ENCODE measurements around the gene CINP.

CINP gene

DNA sequence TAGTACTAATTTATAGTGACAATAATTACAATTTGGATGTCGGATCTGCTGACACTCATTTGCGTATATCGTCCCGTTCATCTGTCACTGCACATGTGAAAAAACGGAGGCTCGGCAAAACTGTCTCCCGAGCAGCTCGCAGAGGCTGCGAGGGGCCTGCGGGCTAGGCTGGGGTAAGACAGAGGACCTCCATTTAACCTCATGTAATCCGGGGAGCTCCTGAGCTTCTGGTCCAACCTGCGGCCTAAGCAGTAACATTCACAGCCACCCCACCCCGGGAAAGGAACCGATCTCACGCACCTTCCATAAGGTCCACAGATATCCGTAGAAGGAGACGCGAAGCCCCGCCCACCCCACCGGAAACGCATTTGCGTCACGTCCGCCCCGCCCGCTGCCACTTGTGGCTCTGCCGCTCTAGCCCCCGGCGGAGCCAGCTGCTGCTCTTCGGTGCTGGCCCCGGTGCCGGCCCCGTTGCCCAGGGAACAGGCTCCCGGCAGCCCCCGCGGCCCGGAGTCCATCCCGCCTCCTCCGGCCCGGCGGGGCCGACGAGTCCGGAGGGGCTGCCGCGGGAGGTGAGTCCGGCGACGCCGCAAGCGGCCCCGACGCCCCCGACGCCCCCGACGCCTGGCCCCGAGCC, at the start of gene CINP, which contains the start of gene TECPR2:
Gene CINP, minus strand, starts transcription at position 346 of the 637 bp plus-strand sequence. Its CDS starts 39 bp downstream, at position 307.
Gene TECPR2, plus strand, starts transcription at position 397 of the 637 bp plus-strand sequence. CDS start 13,781 bp downstream, outside the sequence.
- peak; percentile 93 to 97 for DNase-seq (ENCODE audit: low read depth in 2 of 2)

DNA sequence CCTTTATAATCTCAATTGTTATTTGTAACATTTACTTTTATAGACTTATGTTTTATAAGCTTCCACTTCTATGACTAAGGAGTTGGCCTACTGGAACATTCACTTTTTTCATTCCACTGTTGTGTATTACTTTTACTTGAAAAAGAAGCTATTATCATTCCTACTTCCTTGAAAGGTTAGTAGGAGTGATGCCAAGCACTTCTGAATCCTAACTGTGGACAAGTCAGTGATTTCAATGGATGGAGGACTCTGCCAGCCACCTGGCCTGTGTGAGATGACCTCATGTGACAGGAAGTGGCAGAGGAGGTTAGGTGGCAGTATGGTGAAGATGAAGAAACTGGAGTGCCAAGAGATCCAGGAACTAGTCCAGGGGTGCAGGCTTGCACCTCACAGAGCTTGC, 46.0 kb upstream of the CINP start:
- DNase-seq (ENCODE audit: low read depth in 2 of 2): no peak

DNA sequence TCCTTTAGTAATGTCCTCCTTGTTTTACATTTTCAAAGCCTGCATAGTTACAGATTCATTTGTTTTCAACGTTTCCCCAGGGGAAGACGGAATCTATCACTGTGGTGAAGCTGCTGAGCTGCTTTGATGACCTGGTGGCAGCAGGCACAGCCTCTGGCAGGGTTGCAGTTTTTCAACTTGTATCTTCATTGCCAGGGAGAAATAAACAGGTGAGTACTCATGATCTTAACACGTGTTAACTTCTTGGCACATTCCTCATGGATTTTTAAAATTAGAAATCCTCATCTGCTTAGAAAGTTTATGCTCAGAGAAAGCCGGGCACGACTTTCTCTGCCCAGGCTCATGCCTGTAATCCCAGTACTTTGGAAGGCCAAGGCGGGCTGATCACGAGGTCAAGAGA, 44.6 kb upstream of the CINP start:
- no peak for DNase-seq (ENCODE audit: low read depth in 2 of 2)

DNA sequence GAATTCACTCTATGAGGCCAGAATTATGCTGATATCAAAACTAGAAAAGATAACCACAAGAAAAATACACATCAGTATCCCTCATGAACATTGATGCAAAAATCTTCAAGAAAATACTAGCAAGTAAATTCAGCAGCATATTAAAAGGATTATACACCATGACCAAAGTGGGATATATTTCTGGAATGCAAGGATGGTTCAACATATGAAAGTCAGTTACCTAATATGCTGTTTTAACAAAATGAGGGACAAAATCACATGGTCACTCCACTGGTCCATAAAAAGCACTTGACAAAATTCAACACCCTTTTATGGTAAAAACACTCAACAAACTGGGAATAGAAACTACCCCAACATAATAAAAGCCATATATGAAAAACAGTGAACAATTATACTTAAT, 40.3 kb upstream of the CINP start:
- no peak for DNase-seq (ENCODE audit: low read depth in 2 of 2)

DNA sequence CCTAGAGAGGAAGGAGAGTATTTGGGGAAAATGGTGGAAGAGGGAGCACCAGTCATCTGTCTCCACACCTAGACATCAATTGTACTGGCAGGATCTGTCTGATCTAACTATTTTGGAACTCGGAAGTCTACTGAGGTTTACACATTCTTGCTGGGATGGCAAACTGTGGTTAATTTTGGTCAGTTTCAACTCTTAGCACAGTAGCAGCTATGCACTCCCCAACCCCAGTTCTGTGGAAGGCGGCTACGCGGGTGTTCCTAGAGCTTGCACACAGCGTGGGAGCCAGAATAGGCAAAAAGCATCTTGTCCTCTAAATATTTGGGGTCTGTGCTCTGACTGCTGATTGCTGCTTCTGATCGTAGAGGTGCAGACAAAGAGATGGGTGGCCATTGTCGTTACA, 33.8 kb upstream of the CINP start:
- no peak for DNase-seq (ENCODE audit: low read depth in 2 of 2)

DNA sequence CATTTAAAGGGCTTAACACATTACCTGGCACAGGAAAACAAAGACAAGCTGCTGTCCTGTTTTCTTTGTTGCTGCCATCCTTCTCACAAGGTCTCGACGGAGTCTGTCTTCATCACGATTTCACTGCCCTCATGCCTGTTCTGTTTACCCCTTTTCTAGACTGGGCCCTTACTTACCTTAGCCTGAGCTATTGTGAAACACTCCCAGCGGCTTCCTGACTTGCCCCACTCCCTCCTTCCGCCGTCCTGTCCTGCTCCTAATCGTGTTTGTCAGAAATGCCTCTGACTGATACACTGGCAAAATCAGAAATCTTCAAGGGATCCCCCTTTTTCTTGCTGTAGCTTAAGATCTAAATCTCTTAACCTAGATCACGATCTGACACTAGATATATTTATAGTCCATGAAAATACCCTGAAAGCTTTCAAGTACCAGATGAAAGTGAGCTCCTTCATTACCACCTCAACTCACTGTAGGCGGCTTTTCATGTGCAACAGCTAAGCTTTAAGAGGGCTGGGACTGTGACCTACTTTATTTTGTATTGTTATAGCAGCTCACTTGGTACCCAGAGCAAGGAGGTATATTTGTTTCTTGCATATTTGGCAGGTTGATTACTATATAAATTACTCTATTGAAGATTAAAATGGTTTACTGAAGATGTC, 32.2 kb upstream of the CINP start:
- DNase-seq (ENCODE audit: low read depth in 2 of 2): no peak

DNA sequence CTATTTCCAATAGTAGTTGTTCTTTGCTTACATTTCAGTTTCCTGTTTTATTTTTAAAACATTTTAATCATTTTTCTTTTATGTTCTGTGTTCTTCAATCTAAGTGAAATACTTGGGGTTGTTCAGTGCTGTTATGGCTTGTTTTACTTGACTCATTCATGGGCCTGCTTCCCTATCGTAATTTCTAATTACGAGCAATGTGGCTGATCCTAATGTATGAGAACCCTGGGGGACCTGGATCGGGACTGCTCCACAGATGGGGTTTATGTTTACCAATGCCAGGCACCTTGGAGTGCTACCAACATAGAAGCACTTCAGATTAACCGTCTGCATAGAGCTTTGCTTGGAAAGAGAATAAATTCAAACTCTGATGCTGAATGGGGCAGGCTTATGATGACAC, 29.8 kb upstream of the CINP start:
- no peak for DNase-seq (ENCODE audit: low read depth in 2 of 2)

DNA sequence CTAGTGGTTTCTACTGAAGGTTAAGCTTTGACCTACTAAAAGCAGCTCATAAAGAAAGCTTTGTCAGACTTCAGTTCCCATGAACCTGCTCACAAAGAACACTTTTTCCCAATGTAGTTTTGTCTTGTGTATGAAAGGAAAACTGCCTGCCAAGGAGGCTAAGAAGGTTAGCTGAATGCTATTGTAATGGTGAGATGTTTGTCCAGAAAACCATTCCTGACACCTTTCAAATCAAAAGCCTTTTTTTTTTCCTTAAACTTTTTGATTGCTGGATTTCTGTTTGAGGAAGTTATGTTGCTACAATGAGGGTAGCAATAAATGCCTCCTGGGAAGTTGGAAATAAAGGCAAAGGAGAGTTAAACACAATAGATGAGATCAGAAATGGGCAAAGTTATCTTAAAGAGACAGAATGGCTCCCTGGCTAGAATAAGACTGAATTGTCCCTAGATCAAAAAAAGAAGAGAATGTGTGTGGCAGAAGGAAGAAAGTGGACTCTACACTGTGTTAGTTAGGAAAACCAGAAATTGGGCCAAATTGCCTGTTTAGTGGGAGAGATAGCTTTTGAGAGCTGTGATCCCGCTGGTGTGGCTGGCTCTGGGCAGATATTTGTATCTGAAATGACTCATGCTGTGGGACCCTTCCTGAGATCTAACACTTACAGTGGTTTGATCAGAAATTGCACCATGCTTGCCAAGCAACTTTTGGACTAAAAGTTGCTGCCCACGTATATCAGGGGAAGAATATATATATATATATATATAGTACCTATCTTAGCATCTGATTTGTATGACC, 27.6 kb upstream of the CINP start:
- DNase-seq (ENCODE audit: low read depth in 2 of 2): no peak

DNA sequence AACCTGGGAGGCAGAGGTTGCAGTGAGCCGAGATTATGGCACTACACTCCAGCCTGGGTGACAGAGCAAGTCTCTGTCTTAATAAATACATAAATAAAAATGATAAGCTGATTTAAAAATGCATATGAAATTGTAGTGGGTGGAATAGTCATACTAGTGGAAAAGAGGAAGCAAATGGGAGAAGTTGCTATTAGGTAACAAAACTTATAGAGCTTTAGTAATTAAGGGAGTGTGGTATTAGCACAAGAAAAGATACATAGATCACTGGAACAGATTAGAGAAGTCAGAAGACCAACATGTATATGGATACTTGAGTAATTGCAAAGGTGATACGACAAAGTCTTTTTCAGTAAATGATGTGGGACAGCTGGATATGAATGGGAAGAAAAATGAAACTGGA, 26.6 kb upstream of the CINP start:
- DNase-seq (ENCODE audit: low read depth in 2 of 2): no peak

DNA sequence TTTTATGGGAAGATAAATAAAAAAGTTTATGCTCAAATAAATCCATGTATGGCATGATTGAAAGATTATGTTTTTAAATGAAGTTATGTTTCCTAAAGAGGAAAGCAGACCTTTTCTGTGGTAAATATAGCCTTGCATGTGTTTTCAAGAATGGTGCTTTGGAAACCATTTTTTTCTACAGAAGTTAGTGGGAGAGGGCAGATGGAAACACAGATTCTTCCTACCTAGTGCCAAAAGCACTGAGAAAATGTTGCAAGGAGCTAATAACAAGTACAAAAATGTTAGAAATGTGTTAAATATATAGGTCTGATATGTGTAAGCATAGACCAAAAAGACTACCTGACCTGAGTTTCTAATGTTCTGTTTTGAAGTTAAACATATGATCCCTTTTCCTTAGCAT, 24.4 kb upstream of the CINP start:
- DNase-seq (ENCODE audit: low read depth in 2 of 2): no peak

DNA sequence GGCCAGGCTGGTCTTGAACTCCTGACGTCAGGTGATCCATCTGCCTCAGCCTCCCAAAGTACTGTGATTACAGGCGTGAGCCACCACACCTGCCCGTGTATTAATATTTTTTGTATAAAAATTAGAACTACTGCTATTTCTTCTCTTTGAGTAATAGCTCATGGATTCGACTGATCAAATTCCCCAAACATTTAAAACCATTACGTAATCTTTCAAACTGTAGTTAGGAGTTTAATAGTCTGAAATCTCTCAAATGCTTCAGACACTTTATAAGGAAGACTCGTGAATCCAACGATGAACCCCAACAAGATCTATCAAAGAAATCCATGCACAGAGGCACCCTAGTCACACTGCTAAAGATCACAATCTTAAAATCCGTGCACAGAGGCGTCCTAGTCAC, 16.1 kb upstream of the CINP start:
- DNase-seq (ENCODE audit: low read depth in 2 of 2): no peak

DNA sequence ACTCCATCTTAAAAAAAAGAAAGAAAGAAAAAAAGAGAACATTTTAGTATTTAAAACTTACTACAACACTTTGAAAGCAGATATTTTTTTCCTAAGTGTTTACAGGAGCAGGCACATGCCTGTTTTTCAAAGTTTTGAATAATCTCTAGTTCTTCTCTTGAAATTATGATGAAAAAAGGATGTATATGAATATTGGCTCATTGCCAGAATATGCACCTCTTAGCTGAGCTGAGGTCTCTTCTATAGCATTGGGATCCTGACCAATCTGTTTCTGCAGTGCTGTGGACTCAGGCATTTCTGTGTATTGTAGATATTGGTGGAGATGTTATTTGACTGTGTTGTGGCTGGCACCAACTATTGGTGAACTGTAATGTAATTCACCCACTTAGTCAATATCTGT, 15.0 kb upstream of the CINP start:
- no peak for DNase-seq (ENCODE audit: low read depth in 2 of 2)

DNA sequence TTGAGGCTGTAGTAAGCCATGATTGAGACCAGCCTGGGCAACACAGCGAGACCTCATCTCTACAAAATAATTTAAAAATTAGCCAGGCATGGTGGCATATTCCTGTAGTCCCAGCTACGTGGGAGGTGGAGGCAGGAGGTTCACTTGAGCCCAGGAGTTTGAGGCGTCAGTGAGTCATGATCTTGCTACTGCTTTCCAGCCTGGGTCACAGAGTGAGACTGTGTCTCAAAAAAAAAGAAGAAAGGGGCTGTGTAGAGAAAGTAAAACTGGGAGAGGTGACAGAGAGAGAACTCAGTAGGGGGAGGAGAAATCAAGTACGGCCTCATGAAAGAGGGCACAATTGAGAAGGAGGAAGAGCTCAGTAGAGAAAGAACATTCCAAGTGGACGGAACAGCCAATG, 12.4 kb upstream of the CINP start:
- no peak for DNase-seq (ENCODE audit: low read depth in 2 of 2)

DNA sequence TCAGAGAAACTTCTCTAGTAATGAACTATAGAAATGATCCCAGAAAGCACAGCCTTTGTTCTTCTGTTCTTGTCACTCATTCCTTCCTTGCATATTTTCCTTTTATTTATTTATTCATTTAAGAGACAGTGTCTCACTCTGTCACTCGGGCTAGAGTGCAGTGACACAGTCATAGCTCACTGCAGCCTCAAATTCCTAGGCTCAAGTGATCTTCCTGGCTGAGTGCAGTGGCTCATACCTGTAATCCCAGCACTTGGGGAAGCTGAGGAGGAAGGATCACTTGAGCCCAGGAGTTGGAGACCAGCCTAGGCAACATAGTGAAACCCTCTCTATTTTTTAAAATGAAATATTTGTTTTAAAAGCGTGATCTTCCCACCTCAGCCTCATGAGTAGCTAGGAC, 11.6 kb upstream of the CINP start:
- DNase-seq (ENCODE audit: low read depth in 2 of 2): no peak

DNA sequence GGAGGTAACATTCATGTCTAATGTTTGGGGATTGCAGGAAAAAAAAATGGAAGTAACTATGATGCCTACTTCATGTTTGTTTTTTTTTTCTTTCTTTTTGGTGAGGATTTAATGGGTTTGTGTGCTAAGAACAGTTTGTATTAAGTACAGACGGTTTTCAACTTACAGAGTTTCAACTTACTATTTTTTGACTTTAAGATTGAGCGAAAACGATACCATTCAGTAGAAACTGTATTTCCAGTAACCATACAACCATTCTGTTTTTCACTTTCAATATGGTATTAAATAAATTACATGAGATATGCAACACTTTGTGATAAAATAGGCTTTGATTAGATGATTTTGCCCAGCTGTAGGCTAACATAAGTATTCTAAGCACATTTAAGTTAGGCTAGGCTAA, 10.4 kb upstream of the CINP start:
- no peak for DNase-seq (ENCODE audit: low read depth in 2 of 2)

DNA sequence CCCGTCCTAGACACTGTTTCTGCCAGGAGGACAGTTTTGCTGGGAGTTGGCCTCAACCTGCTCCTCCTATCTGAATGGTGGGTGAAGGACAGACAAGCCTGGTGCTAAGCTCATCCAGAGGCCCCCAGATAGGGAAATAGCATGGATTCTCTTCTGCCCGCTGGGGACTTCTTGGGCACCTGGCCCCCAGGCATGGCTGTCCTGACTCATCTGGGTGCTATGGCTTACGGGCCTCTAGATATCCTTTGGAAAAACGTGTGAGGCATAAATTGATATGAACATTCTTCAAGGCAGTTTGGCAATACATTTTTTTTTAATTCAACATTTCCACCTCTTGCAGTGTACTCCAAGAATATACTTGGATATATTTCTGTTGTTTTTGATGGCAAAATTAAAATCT, 8.7 kb upstream of the CINP start:
- DNase-seq (ENCODE audit: low read depth in 2 of 2): no peak

DNA sequence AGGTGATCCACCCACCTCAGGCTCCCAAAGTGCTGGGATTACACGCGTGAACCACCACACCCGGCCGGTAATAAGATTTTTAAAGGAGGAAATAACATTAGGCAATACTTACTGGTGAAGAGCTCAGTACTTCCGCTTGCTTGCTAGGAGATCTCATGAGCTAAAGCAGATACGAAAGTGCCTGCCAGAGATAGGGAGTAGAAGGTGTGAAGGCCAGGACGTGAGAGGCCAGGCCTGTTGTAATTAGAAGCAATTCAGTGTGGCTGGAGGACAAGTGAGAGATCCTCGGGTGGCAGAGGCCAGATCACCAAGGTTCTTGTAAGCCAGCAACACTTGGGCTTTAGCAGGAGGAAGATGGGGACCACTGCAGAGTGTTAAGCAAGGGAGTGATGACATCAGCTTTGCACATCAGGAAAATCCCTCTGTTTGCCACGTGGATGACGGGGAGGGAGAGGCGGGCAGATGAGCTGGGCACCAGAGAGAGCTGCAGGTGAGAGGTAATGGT, 7.7 kb upstream of the CINP start:
- DNase-seq (ENCODE audit: low read depth in 2 of 2): no peak

DNA sequence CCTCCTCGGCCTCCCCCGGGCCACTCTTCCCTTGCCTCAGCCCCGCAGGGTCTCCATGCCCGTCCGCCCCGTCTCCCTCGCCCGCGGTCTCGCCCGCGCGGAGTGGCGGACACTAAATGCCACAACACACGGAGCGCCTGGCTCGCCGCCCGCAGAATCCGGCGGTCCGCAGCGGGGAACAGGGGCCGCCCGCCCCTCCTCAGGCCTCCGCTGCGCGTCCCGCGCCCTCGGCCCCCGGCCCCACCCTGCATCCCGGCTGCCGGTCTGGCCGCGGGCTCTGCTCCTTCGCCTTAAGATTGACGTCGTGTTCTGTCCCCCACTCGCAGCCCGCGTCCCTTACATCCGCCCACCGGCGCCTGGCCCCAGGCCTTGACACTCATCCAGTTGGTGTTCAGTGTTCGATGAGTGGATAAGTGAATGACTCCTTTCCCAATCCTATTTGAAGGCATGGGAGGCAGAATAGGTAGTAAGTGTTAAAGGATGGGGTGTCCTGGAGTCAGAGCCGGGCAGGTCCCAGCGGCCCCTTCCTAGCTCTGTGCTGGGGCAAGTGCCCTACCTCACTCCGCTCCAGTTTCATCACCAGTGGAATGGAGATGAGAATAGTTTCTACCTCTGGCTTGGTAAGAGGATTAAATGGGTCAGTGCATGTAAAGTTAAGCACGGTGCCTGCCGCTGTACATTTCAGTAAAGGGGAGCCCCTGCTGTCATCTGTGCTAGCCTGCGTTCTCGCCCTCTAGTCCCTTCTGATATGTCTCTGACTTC, 673 bp upstream of the CINP start:
- DNase-seq (ENCODE audit: low read depth in 2 of 2): peak in 1 of 2 donors; percentile 14

DNA sequence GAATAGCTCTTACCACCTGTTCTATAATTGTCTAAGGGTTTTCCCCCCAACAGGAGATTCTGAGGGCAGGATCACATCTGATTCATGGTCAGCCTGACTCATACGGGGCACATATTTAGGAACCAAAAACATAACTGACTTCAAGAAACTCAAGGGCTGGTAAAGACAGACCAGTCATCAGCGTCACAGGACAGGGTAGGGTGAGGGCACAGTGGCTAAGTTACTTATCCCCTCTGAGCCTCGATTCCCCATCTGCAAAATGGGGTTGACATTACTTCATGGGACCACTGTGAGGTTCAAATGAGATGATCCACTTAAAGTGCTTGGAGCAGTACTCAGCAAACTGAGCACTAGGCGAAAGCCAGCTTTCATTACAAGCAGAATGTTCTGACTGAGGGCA, 606 bp downstream of the CINP start:
- peak; percentile 50 to 53 for DNase-seq (ENCODE audit: low read depth in 2 of 2)

DNA sequence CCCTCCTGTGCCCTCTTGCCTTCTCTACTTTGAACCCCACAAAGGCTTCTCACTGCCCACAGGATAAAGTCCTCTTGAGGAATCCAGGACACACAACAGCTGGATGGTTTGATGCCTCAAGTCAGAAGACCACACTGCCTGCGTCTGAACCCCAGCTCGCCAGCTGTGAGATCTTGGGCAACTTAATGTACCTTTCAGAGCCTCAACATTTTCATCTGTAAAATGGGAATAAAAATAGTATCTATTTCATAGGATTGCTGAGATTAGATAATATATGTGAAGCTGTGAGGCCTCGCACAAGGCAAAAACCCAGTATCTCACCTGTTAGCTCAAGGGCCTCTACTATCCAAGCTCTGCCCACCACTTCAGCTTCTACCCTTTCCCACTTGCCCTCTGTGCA, 2.3 kb downstream of the CINP start:
- no peak for DNase-seq (ENCODE audit: low read depth in 2 of 2)

DNA sequence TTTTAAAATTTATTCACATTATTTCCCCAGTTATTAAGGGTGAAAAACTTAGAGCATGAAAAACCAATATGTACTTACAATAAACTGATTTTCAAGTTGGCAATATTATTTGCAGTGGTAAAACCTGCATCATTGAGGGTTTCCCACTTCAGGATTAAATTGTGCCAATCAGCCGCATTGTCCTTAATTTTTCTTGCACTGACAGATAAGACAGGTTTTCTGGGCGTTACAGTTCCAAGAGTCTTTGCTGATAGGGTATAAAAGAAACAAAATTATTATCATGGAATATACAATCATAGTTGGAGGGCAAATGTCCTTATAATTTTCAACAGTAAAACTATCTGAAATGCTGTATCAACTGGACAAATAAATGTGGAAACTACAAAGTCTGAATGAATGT, 3.3 kb downstream of the CINP start:
- no peak for DNase-seq (ENCODE audit: low read depth in 2 of 2)

DNA sequence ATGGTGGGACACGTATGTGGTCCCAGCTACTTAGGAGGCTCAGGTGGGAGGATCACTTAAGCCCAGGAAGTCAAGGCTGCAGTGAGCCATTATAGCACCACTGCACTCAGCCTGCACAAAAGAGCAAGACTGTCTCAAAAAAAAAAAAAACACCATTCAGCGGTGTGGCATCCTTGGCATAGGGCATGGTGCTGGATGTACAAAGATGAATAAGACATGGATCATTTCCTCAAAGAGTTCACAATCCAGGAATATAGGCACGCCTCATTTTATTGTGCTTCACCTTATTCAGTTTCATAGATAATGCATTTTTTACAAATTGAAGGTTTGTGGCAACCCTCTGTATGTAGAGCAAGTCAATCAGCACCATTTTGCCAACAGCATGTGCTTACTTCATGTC, 6.4 kb downstream of the CINP start:
- DNase-seq (ENCODE audit: low read depth in 2 of 2): no peak
